ENCODE data around the gene SOX12. TPM values are rescaled to one million over a fixed set of nuclear protein-coding genes. Genes with fewer than 3 reads are reported as not detected.

SOX12 gene
- total RNA-seq, 1 donor from 2014 or later = 16.5 TPM

GRCh38 chr20:297925-298775, 27.2 kb upstream of the SOX12 start:
- intact Hi-C loops (cut with DNase I) = loop anchor here (1.0 to 2.0 kb wide), 2 partner anchors 13 to 26 kb away; no protein-coding TSS in a partner anchor
- ATAC-seq (peak; percentile 46), DNase-seq (ENCODE audit: missing footprints) (peak; percentile 89)

GRCh38 chr20:298776-299391, 26.5 kb upstream of the SOX12 start:
- no peak for ATAC-seq

GRCh38 chr20:300345-300990, 24.9 kb upstream of the SOX12 start:
- DNase-seq (ENCODE audit: missing footprints) (no peak), ATAC-seq (no peak)
- intact Hi-C loops (cut with DNase I) = no loop called here

More at GRCh38 chr20:298776-299391, 26.5 kb upstream of the SOX12 start:
- DNase-seq (ENCODE audit: missing footprints) = no peak
- intact Hi-C loops (cut with DNase I) = no loop called here

GRCh38 chr20:301886-302848, 23.2 kb upstream of the SOX12 start:
- DNase-seq (ENCODE audit: missing footprints) (no peak), ATAC-seq (no peak)
- intact Hi-C loops (cut with DNase I) = no loop called here

GRCh38 chr20:305745-306144, 19.6 kb upstream of the SOX12 start:
- DNase-seq (ENCODE audit: missing footprints) (no peak), ATAC-seq (no peak)
- intact Hi-C loops (cut with DNase I) = no loop called here

GRCh38 chr20:308427-309038, 16.8 kb upstream of the SOX12 start:
- DNase-seq (ENCODE audit: missing footprints) (no peak), ATAC-seq (no peak)
- intact Hi-C loops (cut with DNase I) = no loop called here

GRCh38 chr20:309306-309840, 16.0 kb upstream of the SOX12 start:
- intact Hi-C loops (cut with DNase I) = no loop called here
- DNase-seq (ENCODE audit: missing footprints) = no peak
- ATAC-seq = no peak

GRCh38 chr20:309841-310644, 15.3 kb upstream of the SOX12 start:
- DNase-seq (ENCODE audit: missing footprints) (peak; percentile 98), ATAC-seq (peak; percentile 100)
- intact Hi-C loops (cut with DNase I) = loop anchor here (2.0 kb wide), 1 partner anchor 13 kb away; the partner anchor contains the start of gene ZCCHC3

GRCh38 chr20:310645-311044, 14.7 kb upstream of the SOX12 start:
- intact Hi-C loops (cut with DNase I) = loop anchor here (2.0 kb wide), 1 partner anchor 14 kb away; the partner anchor contains the start of gene ZCCHC3
- DNase-seq (ENCODE audit: missing footprints) (no peak), ATAC-seq (no peak)

- ATAC-seq = no peak
- intact Hi-C loops (cut with DNase I) = loop anchor here (2.0 kb wide), 1 partner anchor 15 kb away; the partner anchor contains the start of gene ZCCHC3
- DNase-seq (ENCODE audit: missing footprints) = no peak
Measured at GRCh38 chr20:311609-312008, 13.7 kb upstream of the SOX12 start.

GRCh38 chr20:312067-312466, 13.3 kb upstream of the SOX12 start:
- DNase-seq (ENCODE audit: missing footprints) (no peak), ATAC-seq (no peak)
- intact Hi-C loops (cut with DNase I) = no loop called here

- DNase-seq (ENCODE audit: missing footprints) (no peak), ATAC-seq (no peak)
- intact Hi-C loops (cut with DNase I) = no loop called here
Measured at GRCh38 chr20:312866-313265, 12.5 kb upstream of the SOX12 start.

GRCh38 chr20:313402-313801, 11.9 kb upstream of the SOX12 start:
- no peak for DNase-seq (ENCODE audit: missing footprints)
- intact Hi-C loops (cut with DNase I) = no loop called here
- no peak for ATAC-seq

GRCh38 chr20:313948-314347, 11.4 kb upstream of the SOX12 start:
- intact Hi-C loops (cut with DNase I) = no loop called here

GRCh38 chr20:316316-317068, 8.9 kb upstream of the SOX12 start:
- DNase-seq (ENCODE audit: missing footprints) (no peak), ATAC-seq (no peak)
- intact Hi-C loops (cut with DNase I) = no loop called here

More at GRCh38 chr20:313948-314347, 11.4 kb upstream of the SOX12 start:
- DNase-seq (ENCODE audit: missing footprints) (no peak), ATAC-seq (no peak)

All from Right ventricle myocardium inferior (tissue), 1 donor.